Measurements from ENCODE around the gene USP33.
"Not testable (repeated sequence)": the region's sequence is repeated elsewhere in the genome, so short reads cannot be mapped to it uniquely, and the experiment has no call there.

The USP33 gene

GRCh38 chr1:77759071-77760028 lies at the start of gene USP33:
USP33 (minus strand) TSS chr1:77759852; CDS start chr1:77741697, 18,155 bp downstream.
- peak; percentile 73 for DNase-seq (ENCODE audit: low read depth, low spot score)

GRCh38 chr1:77803371-77803770 lies 43.7 kb upstream of the USP33 start:
- no peak for DNase-seq (ENCODE audit: low read depth, low spot score)

GRCh38 chr1:77802026-77802425 lies 42.4 kb upstream of the USP33 start:
- no peak for DNase-seq (ENCODE audit: low read depth, low spot score)

DNA sequence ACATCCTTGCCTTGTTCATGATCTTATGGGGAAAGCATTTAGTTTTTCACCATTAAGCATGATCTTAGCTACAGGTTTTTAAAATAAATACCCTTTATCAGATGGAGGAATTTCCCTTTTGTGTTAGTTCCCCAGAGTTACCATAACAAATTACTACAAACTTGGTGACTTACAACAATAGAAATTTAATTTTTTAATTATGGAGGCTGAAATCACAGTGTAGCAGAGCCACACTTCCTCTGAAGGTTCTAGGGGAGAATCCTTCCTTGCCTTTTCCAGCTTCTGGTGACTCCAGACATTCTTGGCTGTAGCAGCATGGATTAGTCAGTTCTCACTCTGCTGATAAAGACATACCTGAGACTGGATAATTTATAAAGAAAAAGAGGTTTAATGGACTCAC lies 38.3 kb upstream of the USP33 start:
- no peak for DNase-seq (ENCODE audit: low read depth, low spot score)

GRCh38 chr1:77796695-77797405 lies 37.2 kb upstream of the USP33 start:
- no peak for DNase-seq (ENCODE audit: low read depth, low spot score)

GRCh38 chr1:77794550-77794949 lies 34.9 kb upstream of the USP33 start:
- DNase-seq (ENCODE audit: low read depth, low spot score), result no peak

DNA sequence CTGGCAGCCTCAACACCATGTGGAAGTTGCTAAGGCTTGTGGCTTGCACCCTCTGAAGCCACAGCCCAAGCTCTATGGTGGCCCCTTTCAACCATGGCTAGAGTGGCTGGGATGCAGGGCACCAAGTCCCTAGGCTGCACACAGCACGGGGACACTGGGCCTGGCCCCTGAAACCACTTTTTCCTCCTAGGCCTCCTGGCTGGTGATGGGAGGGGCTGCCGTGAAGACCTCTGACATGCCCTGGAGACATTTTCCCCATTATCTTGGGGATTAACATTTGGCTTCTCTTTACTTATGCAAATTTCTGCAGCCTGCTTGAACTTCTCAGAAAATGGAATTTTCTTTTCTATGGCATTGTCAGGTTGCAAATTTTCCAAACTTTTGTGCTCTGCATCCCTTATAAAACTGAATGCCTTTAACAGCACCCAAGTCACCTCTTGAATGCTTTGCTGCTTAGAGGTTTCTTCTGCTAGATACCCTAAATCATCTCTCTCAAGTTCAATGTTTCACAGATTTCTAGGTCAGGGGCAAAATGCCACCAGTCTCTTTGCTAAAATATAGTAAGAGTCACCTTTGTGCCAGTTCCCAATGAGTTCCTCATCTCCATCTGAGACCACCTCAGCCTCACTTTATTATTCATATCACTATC lies 26.6 kb upstream of the USP33 start:
- DNase-seq (ENCODE audit: low read depth, low spot score), result not testable (repeated sequence)

GRCh38 chr1:77783141-77783540 lies 23.5 kb upstream of the USP33 start:
- DNase-seq (ENCODE audit: low read depth, low spot score), result no peak

GRCh38 chr1:77781683-77782082 lies 22.0 kb upstream of the USP33 start:
- no peak for DNase-seq (ENCODE audit: low read depth, low spot score)

DNA sequence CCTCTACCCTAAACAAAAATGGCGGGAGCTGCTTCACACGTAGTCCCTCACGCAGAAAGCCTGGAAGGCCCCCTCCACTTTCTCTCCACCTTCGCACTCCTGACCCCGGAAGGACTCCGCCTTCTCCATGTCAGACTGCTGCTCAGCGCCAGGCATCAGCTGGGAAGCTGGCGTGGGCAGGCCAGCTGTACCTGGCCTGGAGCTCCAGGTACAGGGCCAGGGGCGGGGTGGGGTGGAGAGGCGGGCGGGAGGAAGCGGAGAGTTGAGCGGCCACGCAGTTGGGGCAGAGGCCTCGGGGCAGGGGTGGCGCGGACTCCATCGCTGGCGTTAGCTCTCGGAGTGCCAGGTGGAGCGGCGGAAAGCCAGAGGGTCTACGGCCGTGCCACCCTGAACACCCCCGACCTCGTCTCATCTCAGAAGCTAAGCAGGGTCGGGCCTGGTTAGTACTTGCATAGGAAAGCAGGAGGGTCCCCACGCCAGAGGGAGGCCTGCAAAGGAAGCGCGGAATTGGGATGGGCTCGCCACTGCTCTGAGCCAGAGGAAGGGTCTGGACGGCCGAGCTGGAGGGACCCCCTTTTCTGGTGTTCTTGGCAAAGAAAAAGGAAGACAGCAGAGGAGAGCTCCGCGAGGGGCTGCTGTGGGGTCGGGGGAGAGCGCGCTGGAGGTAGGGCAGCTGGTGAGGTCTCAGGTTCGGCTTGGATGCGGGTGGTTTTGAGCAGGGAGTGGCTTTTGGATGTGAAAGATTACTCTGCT lies 20.1 kb upstream of the USP33 start, which contains the start of gene MIGA1:
Gene MIGA1 (plus strand): TSS at position 121 of the 753 bp plus-strand sequence. CDS start 3,604 bp downstream, outside the sequence.
- peak; percentile 72 for DNase-seq (ENCODE audit: low read depth, low spot score)

- DNase-seq (ENCODE audit: low read depth, low spot score), result no peak
These were observed 16.5 kb upstream of the USP33 start for GRCh38 chr1:77776007-77776700.

DNA sequence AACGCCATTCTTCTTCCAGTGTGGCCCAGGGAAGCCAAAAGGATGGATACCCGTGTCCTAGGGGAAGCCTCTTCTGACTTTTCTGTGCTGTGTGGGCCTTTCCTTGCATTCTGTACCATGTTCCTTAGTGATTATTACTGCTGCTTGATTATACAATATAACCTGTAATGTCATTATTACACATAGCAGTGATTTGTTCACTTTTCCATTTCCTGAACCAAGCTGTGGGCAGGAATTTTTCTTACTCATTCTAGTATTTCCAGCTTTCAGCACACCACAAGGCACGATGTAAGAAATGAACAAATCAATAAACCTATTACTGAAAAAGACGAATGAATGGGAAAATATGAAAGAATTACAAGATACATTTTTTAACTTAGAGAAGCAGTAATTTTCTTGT lies 8.4 kb upstream of the USP33 start:
- no peak for DNase-seq (ENCODE audit: low read depth, low spot score)

DNA sequence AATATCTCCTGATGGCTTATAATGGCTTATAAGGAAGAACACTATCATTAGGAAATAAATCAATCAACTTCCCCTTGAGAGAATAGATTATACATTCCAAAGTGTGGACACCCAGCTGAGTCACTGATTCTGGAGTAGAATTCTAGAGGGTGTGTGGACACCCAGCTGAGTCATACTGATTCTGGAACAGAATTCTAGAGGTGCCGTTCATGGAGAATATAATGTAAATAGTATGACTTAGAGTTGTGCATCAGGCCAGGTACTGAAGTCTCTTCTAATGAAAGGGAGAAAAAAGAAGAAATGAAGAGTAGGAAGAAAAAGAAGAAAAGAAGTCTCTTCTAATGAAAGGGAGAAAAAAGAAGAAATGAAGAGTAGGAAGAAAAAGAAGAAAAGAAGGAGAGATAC lies 2.4 kb upstream of the USP33 start:
- no peak for DNase-seq (ENCODE audit: low read depth, low spot score)

DNA sequence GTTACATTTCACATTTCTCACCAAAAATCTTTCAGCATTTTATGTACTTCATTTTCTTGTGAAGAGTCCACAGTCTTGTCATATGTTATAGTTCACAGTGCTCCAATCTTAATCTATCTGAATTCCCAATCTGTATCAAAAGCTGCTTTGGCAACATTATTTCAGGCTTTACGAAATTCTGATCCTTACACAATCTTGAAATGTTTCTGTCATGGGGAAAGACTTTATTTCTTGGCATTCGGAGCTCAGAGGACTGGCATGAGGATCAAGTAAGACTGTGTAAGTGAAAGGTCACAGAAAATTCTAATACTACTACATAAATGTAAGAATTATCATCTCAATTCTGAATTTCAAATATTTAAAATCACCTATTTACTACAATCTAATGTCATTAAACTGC lies 2.0 kb downstream of the USP33 start:
- DNase-seq (ENCODE audit: low read depth, low spot score), result no peak

- DNase-seq (ENCODE audit: low read depth, low spot score), result no peak
These were observed 2.5 kb downstream of the USP33 start for GRCh38 chr1:77757066-77757584.

DNA sequence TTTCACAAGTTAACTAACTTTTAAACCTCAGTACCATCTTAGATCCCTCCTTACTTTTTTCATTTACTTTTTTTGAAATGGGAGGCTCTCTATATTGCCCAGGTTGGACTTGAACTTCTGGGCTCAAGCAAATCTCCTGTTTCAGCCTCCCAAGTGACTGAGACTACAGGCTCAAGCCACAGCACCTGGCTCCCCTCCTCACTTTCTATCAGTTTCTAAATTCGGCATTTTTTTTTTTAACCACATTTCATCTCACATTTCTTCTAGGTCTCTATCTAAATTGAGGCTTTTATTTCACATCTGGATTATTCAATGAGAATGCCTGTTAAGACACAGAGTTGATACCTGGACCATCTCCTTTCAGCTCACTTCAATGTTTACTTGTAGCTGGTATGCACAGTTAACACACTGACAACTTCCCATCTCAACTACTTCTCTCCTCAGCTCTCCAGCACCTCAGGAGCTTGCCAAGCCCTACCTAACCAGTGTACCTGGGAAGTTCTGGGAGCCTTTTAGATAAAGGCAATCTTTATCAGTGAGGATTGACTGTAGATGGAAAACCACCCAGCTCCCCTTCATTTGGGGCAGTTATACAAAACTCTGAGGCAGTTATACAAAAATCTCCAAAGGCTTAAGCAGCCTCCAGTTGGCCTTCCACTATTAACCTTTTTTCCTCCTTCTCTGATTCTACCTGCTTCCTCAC lies 3.4 kb downstream of the USP33 start:
- no peak for DNase-seq (ENCODE audit: low read depth, low spot score)

DNA sequence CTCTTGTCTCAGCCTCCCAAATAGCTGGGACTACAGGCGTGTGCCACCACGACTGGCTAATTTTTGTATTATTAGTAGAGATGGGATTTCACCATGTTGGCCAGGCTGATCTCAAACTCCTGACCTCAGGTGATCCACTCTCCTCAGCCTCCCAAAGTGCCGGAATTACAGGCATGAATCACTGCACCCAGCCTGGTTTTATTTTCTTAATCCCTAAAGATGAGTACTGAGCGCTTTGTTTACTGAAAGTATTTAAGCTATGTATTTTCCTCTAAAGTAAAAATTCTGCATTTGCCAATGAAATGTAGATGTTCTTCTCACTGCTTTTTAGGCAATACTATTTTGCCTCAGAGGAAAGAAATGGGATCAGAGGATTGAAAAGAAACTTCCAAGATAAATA lies 10.2 kb downstream of the USP33 start:
- DNase-seq (ENCODE audit: low read depth, low spot score), result not testable (repeated sequence)

GRCh38 chr1:77744576-77744975 lies 15.1 kb downstream of the USP33 start:
- DNase-seq (ENCODE audit: low read depth, low spot score), result no peak

DNA sequence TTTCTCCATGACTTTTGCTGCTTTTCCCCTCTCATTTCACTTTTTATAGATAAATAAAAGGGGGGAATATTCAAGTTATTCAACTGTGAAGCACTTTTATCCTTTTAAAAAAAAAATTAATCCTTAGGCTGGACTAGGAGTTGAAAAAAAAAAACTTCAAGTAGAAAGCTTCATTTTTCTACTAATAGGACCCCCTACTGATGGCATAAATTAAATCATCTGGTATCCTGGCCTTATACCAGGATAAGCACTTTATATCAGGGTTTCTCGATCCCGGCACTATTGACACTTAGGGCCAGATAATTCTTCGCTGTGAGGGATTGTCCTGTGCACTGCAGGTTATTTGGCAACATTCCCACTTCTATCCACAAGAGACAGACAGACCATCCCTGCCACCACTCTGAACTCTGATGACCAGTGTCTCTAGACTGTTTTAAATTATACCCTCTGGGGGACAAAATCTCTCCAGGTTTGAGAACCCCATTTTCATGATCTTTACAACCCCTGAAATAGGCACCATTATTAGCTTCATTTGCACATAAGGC lies 17.6 kb downstream of the USP33 start:
- no peak for DNase-seq (ENCODE audit: low read depth, low spot score)

GRCh38 chr1:77741316-77741715 lies 18.3 kb downstream of the USP33 start:
- DNase-seq (ENCODE audit: low read depth, low spot score), result no peak
